WTC11 (cell line): ENCODE measurements around the gene C2orf15. TPM values are rescaled to one million over a fixed set of nuclear protein-coding genes. Genes with fewer than 3 reads are reported as not detected.

Source experiments
- ATAC-seq: fragments of 200-7000 bp; cut with Tn5 transposase; 2 replicates; pipeline ENCODE4 v1.10.0; 2021; ENCODE audit warnings: mild to moderate bottlenecking, moderate library complexity
- CTCF ChIA-PET: fragments of 300-600 bp; sonication (Branson Sonifier 250); formaldehyde crosslinking; loops from one replicate; lab custom pipeline; 2021; ENCODE audit warnings: antibody characterized with exemption; lab: Charles Lee
- POLR2A ChIA-PET: fragments of 350-600 bp; sonication (Branson Sonifier 250); formaldehyde crosslinking; loops from one replicate; lab custom pipeline; 2021; ENCODE audit warnings: antibody characterized with exemption; lab: Charles Lee
- DNase-seq: peaks from one replicate; pipeline ENCODE4 v3.0.0; 2021; ENCODE audit warnings: low spot score
- H3K27ac Mint-ChIP-seq: 2 replicates; pipeline ENCODE4 v1.8.0; 2021; ENCODE audit warnings: mixed read lengths
- H3K27me3 Mint-ChIP-seq: 2 replicates; pipeline ENCODE4 v1.8.0; 2021; ENCODE audit warnings: low read depth, mild to moderate bottlenecking, moderate library complexity, mixed read lengths
- H3K36me3 Mint-ChIP-seq: 2 replicates; pipeline ENCODE4 v1.8.0; 2021; ENCODE audit warnings: mixed read lengths
- H3K4me1 Mint-ChIP-seq: 2 replicates; pipeline ENCODE4 v1.8.0; 2022; ENCODE audit warnings: mixed read lengths
- H3K4me3 Mint-ChIP-seq: 2 replicates; pipeline ENCODE4 v1.8.0; 2021; ENCODE audit warnings: mild to moderate bottlenecking, moderate library complexity, mixed read lengths
- H3K9me3 Mint-ChIP-seq: 2 replicates; pipeline ENCODE4 v1.8.0; 2021; ENCODE audit warnings: mixed read lengths
- ELF4 ChIP-seq: sonication (generic); formaldehyde crosslinking; IDR thresholded peaks from 2 replicates; pipeline ENCODE4 v1.8.1; 2022; ENCODE audit warnings: low read depth, mild to moderate bottlenecking, moderate library complexity, missing genetic modification reagents
- ETV6 ChIP-seq: sonication (generic); formaldehyde crosslinking; IDR thresholded peaks from 2 replicates; pipeline ENCODE4 v1.8.1; 2022; ENCODE audit warnings: mild to moderate bottlenecking, missing genetic modification reagents
- FOXP1 ChIP-seq: sonication (generic); formaldehyde crosslinking; IDR thresholded peaks from 2 replicates; pipeline ENCODE4 v1.8.0; 2022; ENCODE audit warnings: missing genetic modification reagents, mild to moderate bottlenecking, moderate library complexity, borderline replicate concordance
- JAZF1 ChIP-seq: fragments of 250-450 bp; sonication (Bioruptor Pico); IDR thresholded peaks from 2 replicates; pipeline ENCODE4 v1.9.0; 2021; ENCODE audit warnings: moderate library complexity, mild to moderate bottlenecking, inconsistent platforms
- NFATC4 ChIP-seq: fragments of 250-450 bp; sonication (Bioruptor Pico); IDR thresholded peaks from 2 replicates; pipeline ENCODE4 v1.9.0; 2021; ENCODE audit warnings: mild to moderate bottlenecking
- NFYB ChIP-seq: sonication (generic); formaldehyde crosslinking; conservative IDR thresholded peaks from 2 replicates; pipeline ENCODE4 v1.8.0; 2022; ENCODE audit warnings: low read depth, missing genetic modification reagents
- RELA ChIP-seq: sonication (generic); formaldehyde crosslinking; IDR thresholded peaks from 2 replicates; pipeline ENCODE4 v1.8.1; 2022; ENCODE audit warnings: missing genetic modification reagents, mild to moderate bottlenecking, borderline replicate concordance
- TCF7 ChIP-seq: sonication (generic); formaldehyde crosslinking; IDR thresholded peaks from 2 replicates; pipeline ENCODE4 v1.8.0; 2022; ENCODE audit warnings: mild to moderate bottlenecking, low read depth, missing genetic modification reagents, moderate library complexity
- ZNF121 ChIP-seq: sonication (generic); formaldehyde crosslinking; IDR thresholded peaks from 2 replicates; pipeline ENCODE4 v1.8.0; 2023; ENCODE audit warnings: missing genetic modification reagents
- ZNF396 ChIP-seq: fragments of 250-450 bp; sonication (Bioruptor Pico); IDR thresholded peaks from 2 replicates; pipeline ENCODE4 v1.8.0; 2021; ENCODE audit warnings: mild to moderate bottlenecking, moderate library complexity, borderline replicate concordance
- ZNF416 ChIP-seq: fragments of 250-450 bp; sonication (Bioruptor Pico); IDR thresholded peaks from 2 replicates; pipeline ENCODE4 v1.9.0; 2021; ENCODE audit warnings: mild to moderate bottlenecking, inconsistent platforms
- total RNA-seq: library from RNA; stranded (reverse); gene quantifications from 3 replicates; pipeline ENCODE4 v1.2.3, GENCODE V29; 2021
- TF ChIP-seq, protein P1 (sequence below): sonication (generic); formaldehyde crosslinking; IDR thresholded peaks from 2 replicates; pipeline ENCODE4 v1.8.1; 2022; ENCODE audit warnings: mild to moderate bottlenecking, moderate library complexity, missing genetic modification reagents
- TF ChIP-seq, protein P2 (sequence below): fragments of 250-450 bp; sonication (Bioruptor Pico); IDR thresholded peaks from 2 replicates; pipeline ENCODE4 v1.9.0; 2021; ENCODE audit warnings: mild to moderate bottlenecking
- TF ChIP-seq, protein P3 (sequence below): fragments of 250-450 bp; sonication (Bioruptor Pico); IDR thresholded peaks from 2 replicates; pipeline ENCODE4 v1.8.0; 2021; ENCODE audit warnings: mild to moderate bottlenecking
- TF ChIP-seq, protein P4 (sequence below): sonication (generic); formaldehyde crosslinking; IDR thresholded peaks from 2 replicates; pipeline ENCODE4 v1.8.0; 2023; ENCODE audit warnings: missing genetic modification reagents
- TF ChIP-seq, protein P5 (sequence below): fragments of 250-450 bp; sonication (Bioruptor Pico); IDR thresholded peaks from 2 replicates; pipeline ENCODE4 v1.9.0; 2021; ENCODE audit warnings: mild to moderate bottlenecking, borderline replicate concordance
- TF ChIP-seq, protein P6 (sequence below): sonication (generic); formaldehyde crosslinking; IDR thresholded peaks from 2 replicates; pipeline ENCODE4 v1.8.1; 2022; ENCODE audit warnings: missing genetic modification reagents, borderline replicate concordance
- TF ChIP-seq, protein P7 (sequence below): fragments of 200-600 bp; IDR thresholded peaks from 2 replicates; pipeline ENCODE4 v1.8.0; 2022; ENCODE audit warnings: antibody characterized with exemption
- TF ChIP-seq, protein P8 (sequence below): sonication (generic); formaldehyde crosslinking; IDR thresholded peaks from 2 replicates; pipeline ENCODE4 v1.8.1; 2023; ENCODE audit warnings: mild to moderate bottlenecking, missing genetic modification reagents, moderate library complexity
- TF ChIP-seq, protein P9 (sequence below): sonication (generic); formaldehyde crosslinking; conservative IDR thresholded peaks from 2 replicates; pipeline ENCODE4 v1.8.1; 2022; ENCODE audit warnings: mild to moderate bottlenecking, missing genetic modification reagents

The C2orf15 gene
- total RNA-seq, 1 experiment from 2014 or later, result 6.1 TPM

DNA sequence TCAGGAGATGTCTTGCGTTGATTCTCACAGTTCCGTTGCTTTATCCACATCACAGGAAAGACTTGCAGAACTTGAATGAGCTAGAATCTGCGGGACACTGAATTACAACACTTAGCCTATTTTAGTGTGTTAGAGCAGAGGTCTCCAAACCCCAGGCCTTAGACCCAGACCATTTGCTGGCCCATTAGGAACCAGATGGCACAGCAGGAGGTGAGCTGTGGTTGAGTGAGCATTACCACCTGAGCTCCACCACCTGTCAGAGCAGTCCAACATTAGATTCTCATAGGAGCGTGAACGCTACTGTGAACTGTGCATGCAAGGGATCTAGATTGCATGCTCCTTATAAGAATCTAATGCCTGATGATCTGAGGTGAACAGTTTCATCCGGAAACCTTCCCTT lies 43.3 kb downstream of the C2orf15 start (continued):
- TF ChIP-seq ZNF396 (CRISPR knock-in tag) (no peak), ZNF121 (CRISPR knock-in tag) (no peak), ZNF416 (no peak), NFATC4 (CRISPR knock-in tag) (no peak)
- TF ChIP-seq, protein P1, sequence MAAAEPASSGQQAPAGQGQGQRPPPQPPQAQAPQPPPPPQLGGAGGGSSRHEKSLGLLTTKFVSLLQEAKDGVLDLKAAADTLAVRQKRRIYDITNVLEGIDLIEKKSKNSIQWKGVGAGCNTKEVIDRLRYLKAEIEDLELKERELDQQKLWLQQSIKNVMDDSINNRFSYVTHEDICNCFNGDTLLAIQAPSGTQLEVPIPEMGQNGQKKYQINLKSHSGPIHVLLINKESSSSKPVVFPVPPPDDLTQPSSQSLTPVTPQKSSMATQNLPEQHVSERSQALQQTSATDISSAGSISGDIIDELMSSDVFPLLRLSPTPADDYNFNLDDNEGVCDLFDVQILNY, result no peak
- TF ChIP-seq, protein P2, sequence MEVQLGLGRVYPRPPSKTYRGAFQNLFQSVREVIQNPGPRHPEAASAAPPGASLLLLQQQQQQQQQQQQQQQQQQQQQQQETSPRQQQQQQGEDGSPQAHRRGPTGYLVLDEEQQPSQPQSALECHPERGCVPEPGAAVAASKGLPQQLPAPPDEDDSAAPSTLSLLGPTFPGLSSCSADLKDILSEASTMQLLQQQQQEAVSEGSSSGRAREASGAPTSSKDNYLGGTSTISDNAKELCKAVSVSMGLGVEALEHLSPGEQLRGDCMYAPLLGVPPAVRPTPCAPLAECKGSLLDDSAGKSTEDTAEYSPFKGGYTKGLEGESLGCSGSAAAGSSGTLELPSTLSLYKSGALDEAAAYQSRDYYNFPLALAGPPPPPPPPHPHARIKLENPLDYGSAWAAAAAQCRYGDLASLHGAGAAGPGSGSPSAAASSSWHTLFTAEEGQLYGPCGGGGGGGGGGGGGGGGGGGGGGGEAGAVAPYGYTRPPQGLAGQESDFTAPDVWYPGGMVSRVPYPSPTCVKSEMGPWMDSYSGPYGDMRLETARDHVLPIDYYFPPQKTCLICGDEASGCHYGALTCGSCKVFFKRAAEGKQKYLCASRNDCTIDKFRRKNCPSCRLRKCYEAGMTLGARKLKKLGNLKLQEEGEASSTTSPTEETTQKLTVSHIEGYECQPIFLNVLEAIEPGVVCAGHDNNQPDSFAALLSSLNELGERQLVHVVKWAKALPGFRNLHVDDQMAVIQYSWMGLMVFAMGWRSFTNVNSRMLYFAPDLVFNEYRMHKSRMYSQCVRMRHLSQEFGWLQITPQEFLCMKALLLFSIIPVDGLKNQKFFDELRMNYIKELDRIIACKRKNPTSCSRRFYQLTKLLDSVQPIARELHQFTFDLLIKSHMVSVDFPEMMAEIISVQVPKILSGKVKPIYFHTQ (CRISPR knock-in tag), result no peak
- TF ChIP-seq, protein P3, sequence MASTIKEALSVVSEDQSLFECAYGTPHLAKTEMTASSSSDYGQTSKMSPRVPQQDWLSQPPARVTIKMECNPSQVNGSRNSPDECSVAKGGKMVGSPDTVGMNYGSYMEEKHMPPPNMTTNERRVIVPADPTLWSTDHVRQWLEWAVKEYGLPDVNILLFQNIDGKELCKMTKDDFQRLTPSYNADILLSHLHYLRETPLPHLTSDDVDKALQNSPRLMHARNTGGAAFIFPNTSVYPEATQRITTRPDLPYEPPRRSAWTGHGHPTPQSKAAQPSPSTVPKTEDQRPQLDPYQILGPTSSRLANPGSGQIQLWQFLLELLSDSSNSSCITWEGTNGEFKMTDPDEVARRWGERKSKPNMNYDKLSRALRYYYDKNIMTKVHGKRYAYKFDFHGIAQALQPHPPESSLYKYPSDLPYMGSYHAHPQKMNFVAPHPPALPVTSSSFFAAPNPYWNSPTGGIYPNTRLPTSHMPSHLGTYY, result no peak

DNA sequence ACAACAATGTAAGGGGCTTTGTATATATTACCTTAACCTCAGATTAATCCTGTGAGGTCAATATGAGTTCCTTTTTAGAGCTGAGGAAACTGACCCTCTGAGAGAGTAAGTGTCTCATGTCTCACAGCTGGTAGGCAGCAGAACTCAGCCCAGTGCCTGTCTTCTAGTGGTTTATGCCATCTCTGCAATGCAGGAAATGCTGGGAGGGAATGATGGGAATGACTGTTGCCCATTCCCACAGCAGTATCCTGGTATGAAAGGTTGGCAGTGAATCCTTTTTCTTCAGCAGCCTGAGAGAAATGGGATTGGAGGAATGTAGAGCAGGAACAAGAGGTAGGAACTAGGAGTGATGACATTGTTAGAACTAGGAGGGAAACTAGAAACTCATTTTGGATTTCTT lies 45.5 kb downstream of the C2orf15 start:
- CTCF ChIA-PET, result no interaction called here
- H3K36me3 Mint-ChIP-seq, result peaks cover 42% of the 10 kb centered on the region
- peaks cover 9% of the 10 kb centered on the region; the same call in 1 of the 2 replicates for H3K9me3 Mint-ChIP-seq
- POLR2A ChIA-PET, result no interaction called here
- no peak overlapping the region for H3K27ac Mint-ChIP-seq
- no peak for DNase-seq
- peaks cover 4% of the 10 kb centered on the region for H3K4me1 Mint-ChIP-seq
- no peak for ATAC-seq
- H3K4me3 Mint-ChIP-seq, result no peak overlapping the region
- no peaks in the 10 kb centered on the region for H3K27me3 Mint-ChIP-seq
- TF ChIP-seq RELA (no peak), TCF7 (CRISPR knock-in tag) (no peak), ETV6 (CRISPR knock-in tag) (no peak), FOXP1 (CRISPR knock-in tag) (no peak), NFYB (CRISPR knock-in tag) (no peak), ELF4 (no peak), JAZF1 (no peak)
- TF ChIP-seq, protein P4, sequence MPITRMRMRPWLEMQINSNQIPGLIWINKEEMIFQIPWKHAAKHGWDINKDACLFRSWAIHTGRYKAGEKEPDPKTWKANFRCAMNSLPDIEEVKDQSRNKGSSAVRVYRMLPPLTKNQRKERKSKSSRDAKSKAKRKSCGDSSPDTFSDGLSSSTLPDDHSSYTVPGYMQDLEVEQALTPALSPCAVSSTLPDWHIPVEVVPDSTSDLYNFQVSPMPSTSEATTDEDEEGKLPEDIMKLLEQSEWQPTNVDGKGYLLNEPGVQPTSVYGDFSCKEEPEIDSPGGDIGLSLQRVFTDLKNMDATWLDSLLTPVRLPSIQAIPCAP (CRISPR knock-in tag), result no peak
- TF ChIP-seq, protein P1, result no peak
- TF ChIP-seq, protein P5, sequence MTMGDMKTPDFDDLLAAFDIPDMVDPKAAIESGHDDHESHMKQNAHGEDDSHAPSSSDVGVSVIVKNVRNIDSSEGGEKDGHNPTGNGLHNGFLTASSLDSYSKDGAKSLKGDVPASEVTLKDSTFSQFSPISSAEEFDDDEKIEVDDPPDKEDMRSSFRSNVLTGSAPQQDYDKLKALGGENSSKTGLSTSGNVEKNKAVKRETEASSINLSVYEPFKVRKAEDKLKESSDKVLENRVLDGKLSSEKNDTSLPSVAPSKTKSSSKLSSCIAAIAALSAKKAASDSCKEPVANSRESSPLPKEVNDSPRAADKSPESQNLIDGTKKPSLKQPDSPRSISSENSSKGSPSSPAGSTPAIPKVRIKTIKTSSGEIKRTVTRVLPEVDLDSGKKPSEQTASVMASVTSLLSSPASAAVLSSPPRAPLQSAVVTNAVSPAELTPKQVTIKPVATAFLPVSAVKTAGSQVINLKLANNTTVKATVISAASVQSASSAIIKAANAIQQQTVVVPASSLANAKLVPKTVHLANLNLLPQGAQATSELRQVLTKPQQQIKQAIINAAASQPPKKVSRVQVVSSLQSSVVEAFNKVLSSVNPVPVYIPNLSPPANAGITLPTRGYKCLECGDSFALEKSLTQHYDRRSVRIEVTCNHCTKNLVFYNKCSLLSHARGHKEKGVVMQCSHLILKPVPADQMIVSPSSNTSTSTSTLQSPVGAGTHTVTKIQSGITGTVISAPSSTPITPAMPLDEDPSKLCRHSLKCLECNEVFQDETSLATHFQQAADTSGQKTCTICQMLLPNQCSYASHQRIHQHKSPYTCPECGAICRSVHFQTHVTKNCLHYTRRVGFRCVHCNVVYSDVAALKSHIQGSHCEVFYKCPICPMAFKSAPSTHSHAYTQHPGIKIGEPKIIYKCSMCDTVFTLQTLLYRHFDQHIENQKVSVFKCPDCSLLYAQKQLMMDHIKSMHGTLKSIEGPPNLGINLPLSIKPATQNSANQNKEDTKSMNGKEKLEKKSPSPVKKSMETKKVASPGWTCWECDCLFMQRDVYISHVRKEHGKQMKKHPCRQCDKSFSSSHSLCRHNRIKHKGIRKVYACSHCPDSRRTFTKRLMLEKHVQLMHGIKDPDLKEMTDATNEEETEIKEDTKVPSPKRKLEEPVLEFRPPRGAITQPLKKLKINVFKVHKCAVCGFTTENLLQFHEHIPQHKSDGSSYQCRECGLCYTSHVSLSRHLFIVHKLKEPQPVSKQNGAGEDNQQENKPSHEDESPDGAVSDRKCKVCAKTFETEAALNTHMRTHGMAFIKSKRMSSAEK, result no peak
- TF ChIP-seq, protein P6, sequence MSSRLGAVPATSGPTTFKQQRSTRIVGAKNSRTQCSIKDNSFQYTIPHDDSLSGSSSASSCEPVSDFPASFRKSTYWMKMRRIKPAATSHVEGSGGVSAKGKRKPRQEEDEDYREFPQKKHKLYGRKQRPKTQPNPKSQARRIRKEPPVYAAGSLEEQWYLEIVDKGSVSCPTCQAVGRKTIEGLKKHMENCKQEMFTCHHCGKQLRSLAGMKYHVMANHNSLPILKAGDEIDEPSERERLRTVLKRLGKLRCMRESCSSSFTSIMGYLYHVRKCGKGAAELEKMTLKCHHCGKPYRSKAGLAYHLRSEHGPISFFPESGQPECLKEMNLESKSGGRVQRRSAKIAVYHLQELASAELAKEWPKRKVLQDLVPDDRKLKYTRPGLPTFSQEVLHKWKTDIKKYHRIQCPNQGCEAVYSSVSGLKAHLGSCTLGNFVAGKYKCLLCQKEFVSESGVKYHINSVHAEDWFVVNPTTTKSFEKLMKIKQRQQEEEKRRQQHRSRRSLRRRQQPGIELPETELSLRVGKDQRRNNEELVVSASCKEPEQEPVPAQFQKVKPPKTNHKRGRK (CRISPR knock-in tag), result no peak
- TF ChIP-seq, protein P7, sequence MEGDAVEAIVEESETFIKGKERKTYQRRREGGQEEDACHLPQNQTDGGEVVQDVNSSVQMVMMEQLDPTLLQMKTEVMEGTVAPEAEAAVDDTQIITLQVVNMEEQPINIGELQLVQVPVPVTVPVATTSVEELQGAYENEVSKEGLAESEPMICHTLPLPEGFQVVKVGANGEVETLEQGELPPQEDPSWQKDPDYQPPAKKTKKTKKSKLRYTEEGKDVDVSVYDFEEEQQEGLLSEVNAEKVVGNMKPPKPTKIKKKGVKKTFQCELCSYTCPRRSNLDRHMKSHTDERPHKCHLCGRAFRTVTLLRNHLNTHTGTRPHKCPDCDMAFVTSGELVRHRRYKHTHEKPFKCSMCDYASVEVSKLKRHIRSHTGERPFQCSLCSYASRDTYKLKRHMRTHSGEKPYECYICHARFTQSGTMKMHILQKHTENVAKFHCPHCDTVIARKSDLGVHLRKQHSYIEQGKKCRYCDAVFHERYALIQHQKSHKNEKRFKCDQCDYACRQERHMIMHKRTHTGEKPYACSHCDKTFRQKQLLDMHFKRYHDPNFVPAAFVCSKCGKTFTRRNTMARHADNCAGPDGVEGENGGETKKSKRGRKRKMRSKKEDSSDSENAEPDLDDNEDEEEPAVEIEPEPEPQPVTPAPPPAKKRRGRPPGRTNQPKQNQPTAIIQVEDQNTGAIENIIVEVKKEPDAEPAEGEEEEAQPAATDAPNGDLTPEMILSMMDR, result no peak
- TF ChIP-seq, protein P8, sequence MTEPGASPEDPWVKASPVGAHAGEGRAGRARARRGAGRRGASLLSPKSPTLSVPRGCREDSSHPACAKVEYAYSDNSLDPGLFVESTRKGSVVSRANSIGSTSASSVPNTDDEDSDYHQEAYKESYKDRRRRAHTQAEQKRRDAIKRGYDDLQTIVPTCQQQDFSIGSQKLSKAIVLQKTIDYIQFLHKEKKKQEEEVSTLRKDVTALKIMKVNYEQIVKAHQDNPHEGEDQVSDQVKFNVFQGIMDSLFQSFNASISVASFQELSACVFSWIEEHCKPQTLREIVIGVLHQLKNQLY, result no peak
- TF ChIP-seq, protein P9, sequence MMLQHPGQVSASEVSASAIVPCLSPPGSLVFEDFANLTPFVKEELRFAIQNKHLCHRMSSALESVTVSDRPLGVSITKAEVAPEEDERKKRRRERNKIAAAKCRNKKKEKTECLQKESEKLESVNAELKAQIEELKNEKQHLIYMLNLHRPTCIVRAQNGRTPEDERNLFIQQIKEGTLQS (CRISPR knock-in tag), result no peak
